DND-41 (cell line): ENCODE results near the gene ACTN1.

Experiments
- ATAC-seq: fragments of 200-7000 bp; cut with Tn5 transposase; 3 replicates; pipeline ENCODE4 v1.9.1; 2021; ENCODE audit warnings: low read depth; ENCODE audit not compliant: insufficient read depth
- DNase-seq: peaks from one replicate; pipeline ENCODE4 v3.0.0-alpha.2; 2020
- H2AFZ ChIP-seq: 2 replicates; pipeline ENCODE4 v1.6.0; 2012; ENCODE audit warnings: low read depth, low read length
- H3K27ac ChIP-seq: 2 replicates; pipeline ENCODE4 v1.5.1; 2012; ENCODE audit warnings: low read length, inconsistent platforms
- H3K27me3 ChIP-seq: fragments of 200-600 bp; sonication (generic); 2 replicates; pipeline ENCODE4 v1.6.0; 2012; ENCODE audit warnings: low read length, mild to moderate bottlenecking, inconsistent platforms; ENCODE audit not compliant: insufficient read depth, poor library complexity
- H3K36me3 ChIP-seq: 2 replicates; pipeline ENCODE4 v1.5.1; 2012; ENCODE audit warnings: low read length, inconsistent platforms; ENCODE audit not compliant: insufficient read depth
- H3K4me1 ChIP-seq: 2 replicates; pipeline ENCODE4 v1.5.1; 2012; ENCODE audit warnings: mild to moderate bottlenecking, low read length; ENCODE audit not compliant: insufficient read depth
- H3K4me2 ChIP-seq: 2 replicates; pipeline ENCODE4 v1.6.0; 2012; ENCODE audit warnings: mild to moderate bottlenecking, moderate library complexity, low read length, inconsistent platforms; ENCODE audit not compliant: insufficient read depth
- H3K4me3 ChIP-seq, 2 experiments: fragments of 200-600 bp in 1 of 2; shearing (Covaris generic) in 1 of 2; 2 replicates each; pipeline ENCODE4 v1.5.1; 2012 to 2016; ENCODE audit warnings: inconsistent platforms in 2 of 2, low read length in 2 of 2, mild to moderate bottlenecking in 2 of 2, low read depth in 1 of 2, moderate library complexity in 1 of 2
- H3K79me2 ChIP-seq: 2 replicates; pipeline ENCODE4 v1.6.0; 2012; ENCODE audit warnings: low read length, inconsistent platforms; ENCODE audit not compliant: insufficient read depth
- H3K9ac ChIP-seq: 2 replicates; pipeline ENCODE4 v1.6.0; 2012; ENCODE audit warnings: low read depth, mild to moderate bottlenecking, inconsistent platforms, low read length, moderate library complexity
- H3K9me3 ChIP-seq: 2 replicates; pipeline ENCODE4 v1.5.1; 2012; ENCODE audit warnings: low read length, moderate library complexity, mild to moderate bottlenecking, inconsistent platforms; ENCODE audit not compliant: insufficient read depth, severe bottlenecking
- H4K20me1 ChIP-seq: 2 replicates; pipeline ENCODE4 v1.6.0; 2012; ENCODE audit warnings: low read length; ENCODE audit not compliant: insufficient read depth
- CTCF ChIP-seq: IDR thresholded peaks from 2 replicates; pipeline ENCODE4 v1.5.1; 2012; ENCODE audit warnings: borderline replicate concordance, low read length, moderate library complexity, mild to moderate bottlenecking; ENCODE audit not compliant: poor library complexity, severe bottlenecking; ENCODE audit errors: extremely low read depth
- EZH2 ChIP-seq: IDR thresholded peaks from 3 replicates; pipeline ENCODE4 v1.6.1; 2012; ENCODE audit warnings: borderline replicate concordance, low read depth, mild to moderate bottlenecking, moderate library complexity, low read length, inconsistent platforms; ENCODE audit not compliant: severe bottlenecking

Gene ACTN1

GRCh38 chr14:68986926-68987652, 8.0 kb upstream of the ACTN1 start:
- H3K4me2 ChIP-seq, result no peak overlapping the region
- DNase-seq (no peak), ATAC-seq (no peak)
- no peaks in the 10 kb centered on the region for H3K4me1 ChIP-seq
- H3K9me3 ChIP-seq, result no peaks in the 10 kb centered on the region
- no peak overlapping the region for H3K27ac ChIP-seq
- H2AFZ ChIP-seq, result no peak overlapping the region
- H3K79me2 ChIP-seq, result no peaks in the 10 kb centered on the region
- peaks cover 6% of the 10 kb centered on the region for H3K27me3 ChIP-seq
- H3K4me3 ChIP-seq, result no peak overlapping the region
- no peaks in the 10 kb centered on the region for H4K20me1 ChIP-seq
- H3K36me3 ChIP-seq, result no peaks in the 10 kb centered on the region
- H3K9ac ChIP-seq, result no peak overlapping the region
- TF ChIP-seq CTCF (no peak), EZH2 (no peak)

GRCh38 chr14:68986225-68986624, 7.1 kb upstream of the ACTN1 start:
- no peaks in the 10 kb centered on the region for H3K79me2 ChIP-seq
- no peaks in the 10 kb centered on the region for H3K4me1 ChIP-seq
- H2AFZ ChIP-seq, result no peak overlapping the region
- no peaks in the 10 kb centered on the region for H3K36me3 ChIP-seq
- no peaks in the 10 kb centered on the region for H4K20me1 ChIP-seq
- ATAC-seq (no peak), DNase-seq (no peak)
- no peak overlapping the region for H3K4me2 ChIP-seq
- no peak overlapping the region for H3K27ac ChIP-seq
- TF ChIP-seq EZH2 (no peak), CTCF (no peak)
- H3K9me3 ChIP-seq, result no peaks in the 10 kb centered on the region
- H3K27me3 ChIP-seq, result peaks cover 8% of the 10 kb centered on the region
- no peak overlapping the region for H3K9ac ChIP-seq
- H3K4me3 ChIP-seq, result no peak overlapping the region

GRCh38 chr14:68984686-68985085, 5.6 kb upstream of the ACTN1 start:
- Histone ChIP-seq H3K79me2 (no peaks in the 10 kb centered on the region), H4K20me1 (no peaks in the 10 kb centered on the region), H3K9ac (no peak overlapping the region), H3K27me3 (peaks cover 16% of the 10 kb centered on the region), H3K9me3 (no peaks in the 10 kb centered on the region), H3K36me3 (no peaks in the 10 kb centered on the region), H3K4me1 (peaks cover 5% of the 10 kb centered on the region), H3K4me2 (no peak overlapping the region), H2AFZ (no peak overlapping the region), H3K4me3 (no peak overlapping the region), H3K27ac (no peak overlapping the region)
- TF ChIP-seq EZH2 (no peak), CTCF (no peak)
- ATAC-seq (no peak), DNase-seq (no peak)
